Measurements from ENCODE around the gene LSMEM2. TPM values are rescaled to one million over a fixed set of nuclear protein-coding genes. Genes with fewer than 3 reads are reported as not detected.

The LSMEM2 gene
- total and polyA plus RNA-seq, 12 donors, result 1.9 to 45.2 (median 31.7) TPM

- H3K4me1 ChIP-seq, result peaks cover 10 to 65% (median 54%) of the 10 kb centered on the region in 9 donors
- DNase-seq (no peak), ATAC-seq (no peak)
- intact Hi-C loops (cut with DNase I), result no loop called here
- no peak for TF ChIP-seq CTCF (IDR thresholded peaks at IDR 0.05)
- H3K27ac ChIP-seq, result peak overlapping the region in 2 of 10 donors; percentile 30 to 36
- WGBS, 2 donors, result 89 to 92% methylated on average over 10 of the region's 10 CpGs
- H3K9me3 ChIP-seq, result no peaks in the 10 kb centered on the region
- H3K36me3 ChIP-seq, result peaks cover 8 to 59% (median 40%) of the 10 kb centered on the region in 9 donors
- H3K27me3 ChIP-seq, result no peaks in the 10 kb centered on the region
- H3K4me3 ChIP-seq, result no peak overlapping the region
Measured at GRCh38 chr3:50330330-50330729, 51.4 kb downstream of the LSMEM2 start.

GRCh38 chr3:50331364-50331907 lies 52.5 kb downstream of the LSMEM2 start:
- intact Hi-C loops (cut with DNase I), result no loop called here
- no peaks in the 10 kb centered on the region for H3K27me3 ChIP-seq
- ATAC-seq, result no peak
- peak overlapping the region in 2 of 10 donors; percentile 36 to 96 for H3K27ac ChIP-seq
- peaks cover 12 to 67% (median 63%) of the 10 kb centered on the region in 9 donors for H3K4me1 ChIP-seq
- TF ChIP-seq CTCF (IDR thresholded peaks at IDR 0.05), result no peak
- no peaks in the 10 kb centered on the region for H3K9me3 ChIP-seq
- peaks cover 8 to 57% (median 34%) of the 10 kb centered on the region in 9 donors for H3K36me3 ChIP-seq
- H3K4me3 ChIP-seq, result no peak overlapping the region
- DNase-seq, result no peak
- WGBS, 2 donors, result 93 to 97% methylated on average over 19 of the region's 19 CpGs

GRCh38 chr3:50333744-50334328 lies 54.9 kb downstream of the LSMEM2 start:
- TF ChIP-seq CTCF (IDR thresholded peaks at IDR 0.05), result no peak
- WGBS, 2 donors, result 35 to 43% methylated on average over 12 of the region's 12 CpGs
- intact Hi-C loops (cut with DNase I), result no loop called here
- peaks cover 8 to 57% (median 34%) of the 10 kb centered on the region in 9 donors for H3K36me3 ChIP-seq
- H3K27ac ChIP-seq, result peak overlapping the region; percentile 88 to 100 (median 97)
- H3K27me3 ChIP-seq, result no peaks in the 10 kb centered on the region
- H3K4me3 ChIP-seq, result peak overlapping the region in 9 of 10 donors; percentile 10 to 99 (median 82)
- no peaks in the 10 kb centered on the region for H3K9me3 ChIP-seq
- DNase-seq (peak in 1 of 2 donors; percentile 91), ATAC-seq (peak; percentile 4 to 67 (median 53))
- peaks cover 13 to 63% (median 59%) of the 10 kb centered on the region in 9 donors for H3K4me1 ChIP-seq

GRCh38 chr3:50334339-50335075 lies 55.6 kb downstream of the LSMEM2 start:
- peaks cover 13 to 67% (median 63%) of the 10 kb centered on the region in 9 donors for H3K4me1 ChIP-seq
- DNase-seq, result no peak
- H3K27ac ChIP-seq, result peak overlapping the region; percentile 88 to 100 (median 97)
- H3K36me3 ChIP-seq, result peaks cover 8 to 51% (median 32%) of the 10 kb centered on the region in 9 donors
- no peaks in the 10 kb centered on the region for H3K9me3 ChIP-seq
- H3K27me3 ChIP-seq, result no peaks in the 10 kb centered on the region
- intact Hi-C loops (cut with DNase I), result loop anchor here in 1 of 10 donors (5.0 kb wide), 1 partner anchor 32 kb away; the partner anchor contains the start of gene HYAL1
- TF ChIP-seq CTCF (IDR thresholded peaks at IDR 0.05), result no peak
- ATAC-seq, result peak in 1 of 8 donors; percentile 1
- H3K4me3 ChIP-seq, result peak overlapping the region in 9 of 10 donors; percentile 10 to 99 (median 82)
- WGBS, 2 donors, result 38 to 48% methylated on average over 5 of the region's 5 CpGs

Measured in heart right ventricle (tissue), 16 donors.